Hippocampal formation (tissue), 2 donors: ENCODE measurements around the gene DOK6.
"Not testable (repeated sequence)": the region's sequence is repeated elsewhere in the genome, so short reads cannot be mapped to it uniquely, and the experiment has no call there.

Experiments used
- DNase-seq, 2 donors: peaks; one replicate each; lab custom pipeline; 2025; lab: John Stamatoyannopoulos, UW

Gene DOK6

DNA sequence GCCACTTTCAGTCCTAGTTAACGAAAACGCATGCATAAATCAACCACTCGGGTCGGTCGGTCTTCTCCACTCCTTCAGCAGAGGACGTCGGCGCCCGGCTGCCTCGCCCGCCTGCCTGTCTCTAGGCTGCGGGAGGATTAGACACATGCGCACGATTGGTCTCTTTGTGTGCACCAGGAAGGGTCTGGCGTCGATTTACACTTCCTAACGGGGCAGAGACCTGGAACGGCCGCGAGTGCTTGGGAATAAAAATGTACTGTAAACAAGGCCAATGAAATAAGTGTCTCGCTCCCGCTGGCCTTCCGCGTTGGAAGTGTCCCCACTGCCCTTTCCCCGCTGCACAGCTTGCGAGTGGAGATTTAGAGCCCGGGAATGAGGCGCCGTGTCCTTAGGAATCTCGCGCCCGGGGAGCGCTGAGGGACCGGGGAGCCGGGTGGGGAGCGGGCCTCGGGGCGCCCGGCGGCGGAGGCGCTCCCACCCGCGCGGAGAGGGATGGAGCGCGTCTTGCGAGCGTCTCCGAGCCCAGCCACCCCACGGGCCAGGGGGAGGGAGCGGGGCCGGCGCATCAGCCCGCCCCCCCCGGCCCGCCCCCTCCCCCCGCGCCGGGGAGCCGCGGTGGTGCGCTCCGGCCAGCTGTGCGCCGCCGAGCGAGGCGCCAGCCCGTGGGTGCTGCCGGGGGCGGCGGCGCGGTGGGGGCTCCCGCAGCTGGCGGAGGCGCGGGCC, at the start of gene DOK6:
Gene DOK6, plus strand, starts transcription at position 636 of the 723 bp plus-strand sequence.
- peak; percentile 47 to 58 for DNase-seq

DNA sequence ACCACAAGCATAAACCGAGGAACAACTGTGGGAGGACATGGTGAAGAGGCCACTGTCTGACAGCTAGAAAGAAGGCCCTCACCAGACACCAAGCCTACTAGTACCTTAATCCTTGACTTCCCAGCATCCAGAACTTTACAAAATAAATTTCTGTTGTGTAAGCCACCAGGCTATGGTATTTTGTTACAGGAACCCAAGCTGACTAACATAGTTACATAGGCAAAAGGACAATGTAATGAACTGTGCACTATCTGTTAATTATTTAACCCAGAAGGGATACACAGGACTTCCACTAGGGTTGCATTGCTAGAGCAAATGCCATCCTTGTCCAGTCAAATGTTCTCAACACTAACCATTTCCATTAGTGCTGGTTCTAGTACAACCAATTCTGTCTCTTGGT, 47.7 kb upstream of the DOK6 start:
- no peak for DNase-seq

DNA sequence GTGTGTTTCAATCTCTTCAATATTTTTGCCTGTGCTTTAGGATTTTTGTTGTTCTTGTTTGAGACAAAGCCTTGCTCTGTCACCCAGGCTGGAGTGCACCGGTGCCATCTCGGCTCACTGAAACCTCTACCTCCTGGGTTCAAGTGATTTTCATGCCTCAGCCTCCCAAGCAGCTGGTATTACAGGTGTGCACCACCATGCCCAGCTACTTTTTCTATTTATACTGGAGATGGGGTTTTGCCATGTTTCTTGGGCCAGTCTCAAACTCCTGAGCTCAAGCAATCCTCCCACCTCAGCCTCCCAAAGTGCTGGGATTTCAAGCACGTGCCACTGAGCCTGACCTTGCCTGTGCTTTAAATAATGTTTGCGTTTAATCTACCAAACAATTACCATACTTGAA, 43.1 kb upstream of the DOK6 start:
- no peak for DNase-seq

DNA sequence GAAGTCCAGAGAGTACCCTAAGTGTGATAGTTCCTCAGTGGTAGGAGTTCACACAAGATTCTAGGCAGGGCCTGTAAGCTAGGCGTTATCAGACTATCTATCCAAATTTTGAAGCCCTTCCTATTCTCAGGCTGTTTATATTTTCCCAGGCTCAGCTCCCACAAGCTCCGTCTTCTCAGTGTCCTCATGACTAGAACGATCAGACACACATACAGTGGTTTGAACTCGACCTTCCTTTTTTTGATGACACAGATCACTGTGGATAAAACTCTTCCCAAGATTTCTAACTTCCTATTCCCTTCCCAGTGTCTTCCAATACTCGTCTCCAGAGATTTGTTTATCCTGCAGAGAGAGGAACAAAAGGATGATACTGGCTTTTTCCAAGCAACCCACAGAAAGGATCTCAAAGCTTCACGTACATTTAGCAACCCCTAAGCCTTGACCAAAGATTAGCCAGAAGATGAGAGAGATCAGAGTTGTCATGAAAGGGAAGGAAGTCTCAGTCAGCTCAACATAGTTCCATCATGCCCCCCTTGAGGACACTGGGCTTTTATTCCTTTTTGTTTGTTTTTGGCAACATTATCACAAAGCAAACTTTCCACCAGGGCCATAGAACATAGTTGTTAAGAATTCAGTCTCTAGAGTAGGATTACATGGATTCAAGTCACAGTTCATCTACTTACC, 42.3 kb upstream of the DOK6 start:
- no peak for DNase-seq

DNA sequence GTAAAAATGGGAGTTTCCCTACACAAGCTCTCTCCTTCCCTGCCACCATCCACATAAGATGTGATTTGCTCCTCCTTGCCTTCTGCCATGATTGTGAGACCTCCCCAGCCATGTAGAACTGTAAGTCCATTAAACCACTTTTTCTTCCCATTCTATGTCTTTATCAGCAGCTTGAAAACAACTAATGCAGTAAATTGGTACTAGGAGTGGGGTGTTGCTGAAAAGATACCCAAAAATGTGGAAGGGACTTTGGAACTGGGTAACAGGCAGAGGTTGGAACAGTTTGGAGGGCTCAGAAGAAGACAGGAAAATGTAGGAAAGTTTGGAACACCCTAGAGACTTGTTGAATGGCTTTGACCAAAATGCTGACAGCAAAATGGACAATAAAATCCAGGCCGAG, 40.9 kb upstream of the DOK6 start:
- not testable (repeated sequence) for DNase-seq

DNA sequence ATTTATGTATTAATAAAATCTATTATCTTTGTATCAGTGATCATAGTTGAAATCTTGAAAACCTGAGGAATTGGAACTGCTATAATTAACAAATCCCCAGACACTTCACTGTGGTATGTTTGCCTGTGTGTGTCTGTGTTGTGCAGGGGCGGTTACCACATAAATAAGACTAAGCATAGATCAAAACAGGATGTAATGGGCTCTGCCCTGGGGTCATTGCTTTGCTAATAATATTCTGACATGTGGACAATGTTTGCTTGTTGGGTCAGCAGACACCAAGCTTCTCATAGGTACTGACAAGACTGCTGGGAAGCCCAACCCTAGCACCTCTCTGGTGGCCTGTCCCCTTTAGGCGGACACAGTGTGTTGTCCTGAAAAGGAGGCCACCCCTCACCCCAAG, 35.8 kb upstream of the DOK6 start:
- no peak for DNase-seq

DNA sequence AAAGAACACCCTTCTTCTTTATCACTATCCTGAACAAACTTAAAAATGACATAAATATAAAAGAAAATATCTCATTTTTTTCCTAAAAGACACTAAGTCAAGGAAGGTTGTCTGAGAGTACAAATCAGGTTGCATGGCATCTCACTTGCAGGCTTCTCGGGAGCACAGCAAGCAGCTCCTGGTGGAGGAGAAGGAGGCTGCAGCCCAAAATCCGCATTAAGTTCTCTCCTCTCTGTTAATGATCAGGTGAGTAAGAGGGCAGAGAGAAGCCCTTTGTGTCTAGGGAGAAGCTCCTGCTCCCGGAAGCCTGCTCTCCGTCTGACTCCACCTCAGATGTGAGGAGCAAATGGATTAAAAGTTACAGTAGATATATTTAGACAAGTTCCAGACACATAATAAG, 35.0 kb upstream of the DOK6 start:
- DNase-seq = no peak

DNA sequence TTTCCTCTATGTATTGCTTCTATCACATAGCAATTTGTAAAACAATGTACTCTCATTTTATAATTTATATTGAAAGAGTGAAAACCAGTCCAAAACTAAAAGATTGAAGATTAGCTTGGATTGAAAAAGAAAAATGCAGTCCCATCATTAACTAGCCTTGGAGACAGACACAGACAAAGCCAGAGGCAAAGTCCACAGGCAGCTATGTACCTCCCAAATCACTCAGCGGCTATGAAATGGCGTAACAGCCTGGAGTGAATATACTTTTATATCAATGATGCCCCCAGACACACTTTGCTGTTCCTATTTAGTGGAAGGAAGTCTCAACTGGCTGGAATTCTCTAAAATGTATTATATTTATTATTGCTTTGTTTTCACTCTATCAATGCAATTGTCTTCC, 33.6 kb upstream of the DOK6 start:
- DNase-seq = no peak

DNA sequence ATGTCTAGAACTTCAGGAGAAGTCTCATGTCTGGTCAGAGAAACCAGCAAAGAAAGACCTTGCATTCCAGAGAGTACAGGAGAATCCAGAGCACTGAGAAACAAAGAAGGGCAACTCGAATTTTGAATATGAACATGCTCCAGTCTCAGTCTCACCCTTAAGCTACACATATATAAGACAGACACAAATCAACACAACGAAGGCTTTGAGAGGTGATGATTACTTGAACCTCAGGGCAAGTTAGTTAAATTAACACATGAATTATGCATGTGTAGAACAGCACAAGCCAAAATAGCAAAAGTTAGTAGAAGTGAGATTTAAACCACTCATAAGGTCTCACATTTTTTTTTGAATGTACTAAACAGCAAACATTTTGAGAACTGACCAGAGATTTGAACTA, 29.0 kb upstream of the DOK6 start:
- no peak for DNase-seq

DNA sequence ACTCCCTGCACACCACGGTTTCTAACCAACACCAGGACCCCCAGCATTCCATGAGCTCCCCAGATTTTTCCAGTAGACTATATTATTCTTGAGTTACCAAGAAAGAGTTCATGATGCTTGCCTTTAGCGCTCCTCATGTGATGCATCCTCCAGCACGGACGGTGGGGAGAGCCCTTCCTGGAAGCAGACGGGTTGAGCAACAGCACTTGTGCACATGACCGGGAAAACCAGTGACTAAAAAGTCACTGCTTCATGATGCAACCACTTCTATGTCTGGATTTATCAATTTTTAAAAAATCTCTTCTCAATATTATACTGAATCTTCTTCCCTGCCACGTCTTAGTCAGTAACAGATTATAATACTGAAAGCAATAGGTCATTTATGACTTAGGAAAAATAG, 20.4 kb upstream of the DOK6 start:
- no peak for DNase-seq

DNA sequence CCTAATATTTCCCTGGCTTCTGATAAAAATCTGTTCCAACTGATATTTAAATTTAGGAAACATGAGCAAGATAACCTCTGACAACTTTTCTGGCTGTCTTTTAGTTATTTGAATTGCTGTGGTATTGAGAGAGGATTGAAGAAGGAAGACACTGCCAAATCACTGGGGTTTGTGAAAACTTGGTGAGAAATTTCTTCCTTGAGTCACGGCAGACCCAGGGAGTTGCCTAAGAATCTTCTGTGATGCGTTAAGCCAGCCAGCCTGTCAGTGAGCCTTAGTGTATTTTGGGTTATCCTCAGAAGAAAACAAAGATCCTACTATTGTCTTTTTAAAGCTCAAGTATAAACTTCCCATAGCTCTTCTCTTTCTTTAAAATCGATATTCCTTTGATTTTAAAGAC, 17.5 kb upstream of the DOK6 start:
- no peak for DNase-seq

DNA sequence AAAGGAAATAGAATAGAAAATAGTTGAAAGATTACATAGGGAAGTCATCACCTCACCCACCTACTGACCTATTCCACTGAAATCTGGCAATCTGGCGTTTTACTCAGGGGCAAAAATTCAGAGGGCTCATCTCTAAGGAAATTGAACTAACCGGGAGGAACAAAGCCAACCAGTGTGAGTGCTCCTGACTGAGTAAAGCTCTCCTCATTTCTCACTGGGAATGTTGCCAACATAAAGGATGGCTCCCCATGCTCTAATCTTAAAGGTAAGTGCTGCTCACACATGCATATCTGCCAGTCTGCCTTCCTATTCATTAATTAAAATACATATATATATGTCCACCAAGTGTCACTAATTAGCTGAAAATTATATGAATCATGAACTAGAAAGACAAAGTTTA, 13.5 kb upstream of the DOK6 start:
- no peak for DNase-seq

DNA sequence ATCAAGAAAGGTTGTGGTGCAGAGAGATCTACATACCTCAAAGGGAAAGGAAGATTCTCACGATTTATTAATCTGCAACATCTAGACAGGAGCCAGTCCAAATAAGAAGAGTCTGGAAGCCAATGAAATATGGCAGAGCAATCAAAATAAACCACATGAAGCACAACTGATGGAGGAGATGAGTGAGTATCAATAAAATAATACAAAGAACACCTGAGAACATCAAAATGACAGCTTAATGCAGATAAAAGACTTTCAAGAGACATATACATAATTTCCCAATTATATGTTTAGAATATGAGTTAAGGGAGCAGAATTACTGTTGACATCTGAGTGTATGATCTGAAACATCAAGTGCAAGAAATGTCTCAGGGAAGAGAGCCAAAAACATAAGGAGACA, 12.5 kb upstream of the DOK6 start:
- DNase-seq = no peak

DNA sequence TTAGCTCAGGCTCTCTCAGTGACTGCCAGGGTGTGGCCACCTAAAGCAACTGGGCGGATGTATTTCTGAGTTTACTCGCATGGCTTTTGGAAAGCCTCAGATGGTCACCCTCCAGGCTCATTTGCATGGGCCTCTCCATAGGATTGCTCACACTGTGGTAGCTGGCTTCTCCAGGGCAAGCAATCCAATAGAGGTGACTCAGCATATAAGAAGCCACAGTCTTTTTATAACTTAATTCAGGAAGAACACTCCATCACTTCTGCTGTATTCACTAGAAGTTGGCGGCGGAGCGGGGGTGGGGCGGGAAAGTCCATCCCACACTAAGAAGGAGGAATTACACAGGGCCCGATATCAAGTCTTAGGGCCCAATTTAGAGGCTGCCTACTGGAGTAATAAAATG, 3.6 kb upstream of the DOK6 start:
- no peak for DNase-seq

DNA sequence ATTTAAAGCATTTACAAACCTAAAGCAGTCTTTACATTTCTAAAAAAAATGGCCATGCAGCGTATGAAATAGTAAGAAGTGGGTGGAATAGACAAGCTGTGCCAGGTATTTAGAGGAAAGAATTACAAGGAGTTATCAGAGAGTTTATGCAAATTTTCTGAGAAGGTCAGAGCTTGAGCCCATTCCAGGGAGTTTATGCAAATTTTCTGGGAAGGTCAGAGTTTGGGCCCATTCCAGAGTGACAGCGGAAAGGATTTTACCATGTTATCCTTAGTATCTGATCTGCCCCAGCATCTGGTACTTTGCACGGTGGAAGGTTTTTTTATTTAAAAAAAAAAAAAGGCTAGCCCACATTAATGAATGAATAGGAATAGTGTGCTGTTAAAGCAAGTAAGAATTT, 1.4 kb upstream of the DOK6 start:
- DNase-seq = no peak

DNA sequence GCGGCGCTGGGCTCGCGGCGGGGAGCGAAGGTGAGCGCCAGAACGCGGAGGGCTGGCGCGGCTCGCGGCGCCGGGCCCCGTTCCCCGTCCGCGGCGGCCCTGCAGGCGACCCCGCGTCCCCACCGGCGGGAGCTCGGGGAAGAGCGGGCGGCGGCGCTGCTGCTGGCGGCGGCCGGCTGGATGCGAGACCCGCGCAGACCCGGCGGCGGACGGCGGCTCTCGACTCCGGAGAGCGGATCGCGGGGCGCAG, 213 bp downstream of the DOK6 start:
- DNase-seq = peak in 1 of 2 donors; percentile 17

DNA sequence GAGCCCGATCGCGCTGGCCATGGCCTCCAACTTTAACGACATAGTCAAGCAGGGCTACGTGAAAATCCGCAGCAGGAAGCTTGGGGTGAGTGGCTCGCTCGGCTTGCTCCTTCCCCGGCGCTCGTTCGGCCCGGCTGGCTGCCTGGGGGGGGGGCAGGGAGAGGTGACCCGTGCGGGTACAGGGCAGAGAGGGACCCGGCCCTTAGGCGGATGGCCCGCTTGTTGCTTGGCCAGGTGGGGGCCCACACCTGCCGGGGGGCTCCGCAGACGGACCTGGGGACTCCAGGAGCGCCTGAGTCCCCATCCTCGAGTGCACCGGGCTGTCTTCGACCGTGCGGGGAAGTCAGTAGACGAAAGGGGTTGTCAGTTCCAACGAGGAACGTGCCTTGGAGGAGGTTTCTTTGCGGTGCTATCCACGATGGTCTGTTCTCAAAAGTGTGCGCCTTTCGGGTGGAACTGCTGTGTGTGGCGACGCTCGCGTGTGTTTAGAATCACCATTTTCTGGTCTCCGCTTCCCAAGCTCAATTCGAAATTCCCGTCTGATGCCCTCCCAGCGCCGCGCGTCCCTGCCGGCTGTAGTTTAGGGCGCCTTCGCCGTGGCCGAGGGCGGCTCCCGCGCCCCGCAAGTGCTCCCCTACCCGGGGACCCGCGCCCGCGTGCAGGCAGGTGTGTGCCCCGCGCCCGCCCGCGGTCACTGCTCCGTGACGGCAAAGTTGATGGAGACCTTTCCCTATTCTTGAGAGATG, 711 bp downstream of the DOK6 start:
- peak in 1 of 2 donors; percentile 11 for DNase-seq

DNA sequence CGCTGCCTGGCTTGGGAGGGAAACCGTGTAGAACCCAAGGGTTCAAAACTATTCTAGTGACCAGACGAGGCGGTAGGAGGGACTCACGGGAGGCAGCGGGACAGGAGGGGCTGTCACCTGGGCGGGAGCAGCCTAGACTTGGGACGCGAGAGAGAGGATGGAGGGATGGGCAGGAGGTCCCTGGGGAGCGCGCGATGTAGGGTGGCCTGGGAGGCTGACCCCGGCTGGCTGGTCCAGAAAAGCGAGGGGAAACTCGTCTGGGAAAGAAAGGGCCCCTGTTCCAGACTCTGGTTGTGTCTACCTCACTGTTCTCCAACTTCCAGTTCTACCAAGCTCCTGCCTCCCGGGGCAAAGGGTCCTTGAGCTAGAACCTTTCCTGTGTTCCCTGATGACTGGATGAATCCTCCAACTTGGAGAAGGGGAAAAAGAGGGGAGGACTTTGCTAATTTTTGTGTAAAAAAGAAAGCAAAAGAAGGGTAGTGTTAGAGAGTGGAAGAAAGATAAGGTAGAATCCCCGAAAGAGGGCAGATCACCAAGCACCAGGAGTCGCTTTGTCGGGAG, 1.4 kb downstream of the DOK6 start:
- DNase-seq = no peak

DNA sequence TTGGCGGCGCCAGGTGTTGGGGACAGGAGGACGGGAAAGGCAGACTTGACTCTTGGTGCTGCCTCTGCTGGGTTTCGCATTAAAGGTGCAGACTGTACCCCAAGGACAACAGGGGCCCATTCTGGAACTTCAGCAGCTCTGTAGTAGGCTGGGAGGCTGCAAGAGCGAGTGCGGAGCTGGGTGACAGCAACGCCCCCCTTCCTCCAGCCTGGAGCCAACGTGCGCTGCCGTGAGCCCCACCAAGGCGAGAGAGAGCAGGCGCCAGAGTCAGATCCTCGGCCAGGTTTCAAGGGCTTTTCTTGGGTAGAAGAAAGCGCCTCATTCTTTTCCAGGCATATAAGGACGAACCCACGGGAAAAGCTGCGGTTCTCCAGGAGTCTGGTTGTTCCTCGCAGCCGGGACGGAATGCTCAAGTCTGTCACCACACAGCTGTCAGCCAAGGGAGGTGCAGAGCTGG, 1.9 kb downstream of the DOK6 start:
- peak in 1 of 2 donors; percentile 3 for DNase-seq

DNA sequence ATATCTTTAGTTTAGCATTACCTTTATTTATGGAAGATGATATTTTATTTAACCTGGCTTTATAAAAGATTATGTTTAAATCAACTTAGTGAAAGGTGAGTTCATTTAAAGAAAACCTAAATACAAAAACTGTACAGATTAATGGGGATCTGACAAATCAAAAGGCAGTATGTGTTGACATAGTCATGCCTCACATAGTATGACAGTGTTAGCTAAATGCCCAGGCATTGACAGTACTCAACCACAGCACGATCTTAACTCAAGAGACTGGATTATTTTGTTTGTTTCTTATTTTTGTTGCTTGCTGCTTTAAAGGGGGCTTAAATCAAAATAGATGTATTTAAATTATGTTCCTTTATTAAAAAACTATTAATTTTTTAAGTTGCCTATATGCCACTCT, 7.8 kb downstream of the DOK6 start:
- no peak for DNase-seq

DNA sequence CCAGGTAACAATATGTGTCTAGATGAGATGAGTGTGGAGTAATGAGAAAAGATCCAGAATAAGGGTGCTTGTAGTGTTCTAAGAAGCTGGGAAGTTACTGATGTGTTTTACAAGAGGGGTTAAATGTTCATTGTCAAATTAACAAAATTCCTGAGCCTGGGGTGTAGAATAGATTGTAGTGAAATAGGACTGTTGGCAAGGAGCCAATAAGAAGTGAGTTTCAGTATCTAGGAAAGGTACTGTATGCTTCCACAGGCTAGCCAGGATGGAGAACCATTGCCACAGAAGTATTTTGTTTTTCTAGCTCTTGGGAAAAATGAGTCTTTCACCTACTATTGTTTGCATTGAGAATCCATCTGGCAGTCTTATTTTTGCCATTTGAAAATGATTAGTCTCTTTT, 10.5 kb downstream of the DOK6 start:
- DNase-seq = no peak

DNA sequence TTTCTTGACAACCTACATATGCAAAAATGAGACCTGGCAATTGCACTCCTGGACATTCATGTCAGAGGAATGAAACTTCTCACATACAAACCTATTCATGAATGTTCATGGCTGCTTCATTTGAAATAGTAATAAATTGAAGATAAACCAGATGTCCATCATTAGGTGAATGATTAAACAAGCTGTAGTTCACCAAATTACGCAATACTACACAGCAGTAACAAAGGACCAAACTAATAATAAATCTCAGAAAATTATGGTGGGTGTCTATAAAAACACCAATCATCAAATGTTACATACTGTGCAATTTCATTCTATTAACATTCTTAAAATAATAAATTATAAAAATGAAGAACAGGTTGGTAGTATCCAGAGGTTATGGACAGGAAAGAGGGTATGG, 13.5 kb downstream of the DOK6 start:
- DNase-seq = no peak

DNA sequence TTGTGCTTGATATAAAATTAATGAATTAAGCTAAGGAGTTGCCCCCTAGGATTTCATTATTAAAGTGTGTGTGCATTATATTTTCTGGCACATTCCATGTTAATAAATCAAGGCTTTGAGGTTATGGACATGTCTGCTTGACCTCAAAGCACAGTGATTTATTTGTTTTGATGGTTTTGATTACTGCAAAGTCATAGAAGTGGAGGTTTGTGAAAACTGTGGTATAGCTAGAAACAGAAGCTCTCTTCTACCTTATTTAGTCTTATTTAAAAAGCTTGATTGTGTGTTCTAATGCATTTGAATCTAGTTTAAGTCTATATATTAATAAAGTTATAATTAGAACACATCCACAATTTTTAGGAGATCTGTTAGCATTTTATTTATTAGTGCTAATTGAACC, 32.2 kb downstream of the DOK6 start:
- DNase-seq = no peak
